WERI-Rb-1 (cell line): ENCODE measurements around the gene HIPK2.

Experiments used
- DNase-seq: peaks from one replicate; pipeline ENCODE4 v3.0.0-alpha.2; 2020
- H3K27ac ChIP-seq: fragments of 250-450 bp; sonication (Bioruptor Pico); 2 replicates; pipeline ENCODE4 v1.5.1; 2020; ENCODE audit warnings: mild to moderate bottlenecking, moderate library complexity
- H3K27me3 ChIP-seq: fragments of 250-450 bp; sonication (Bioruptor Pico); 2 replicates; pipeline ENCODE4 v1.5.1; 2021; ENCODE audit warnings: mild to moderate bottlenecking, low read depth, moderate library complexity; ENCODE audit not compliant: insufficient read depth, severe bottlenecking
- H3K36me3 ChIP-seq: fragments of 250-450 bp; sonication (Bioruptor Pico); 2 replicates; pipeline ENCODE4 v1.5.1; 2020; ENCODE audit warnings: mild to moderate bottlenecking, moderate library complexity
- H3K4me3 ChIP-seq: 2 replicates; pipeline ENCODE4 v1.5.1; 2011; ENCODE audit warnings: low read depth, mild to moderate bottlenecking, control low read depth, low read length
- H3K9me3 ChIP-seq: fragments of 250-450 bp; sonication (Bioruptor Pico); 2 replicates; pipeline ENCODE4 v1.5.1; 2021; ENCODE audit warnings: mild to moderate bottlenecking, moderate library complexity; ENCODE audit not compliant: severe bottlenecking
- TF ChIP-seq, protein P1 (sequence below): IDR thresholded peaks from 2 replicates; pipeline ENCODE4 v1.5.1; 2011; ENCODE audit warnings: low read depth, mild to moderate bottlenecking, control low read depth, inconsistent platforms, low read length

Gene HIPK2

DNA sequence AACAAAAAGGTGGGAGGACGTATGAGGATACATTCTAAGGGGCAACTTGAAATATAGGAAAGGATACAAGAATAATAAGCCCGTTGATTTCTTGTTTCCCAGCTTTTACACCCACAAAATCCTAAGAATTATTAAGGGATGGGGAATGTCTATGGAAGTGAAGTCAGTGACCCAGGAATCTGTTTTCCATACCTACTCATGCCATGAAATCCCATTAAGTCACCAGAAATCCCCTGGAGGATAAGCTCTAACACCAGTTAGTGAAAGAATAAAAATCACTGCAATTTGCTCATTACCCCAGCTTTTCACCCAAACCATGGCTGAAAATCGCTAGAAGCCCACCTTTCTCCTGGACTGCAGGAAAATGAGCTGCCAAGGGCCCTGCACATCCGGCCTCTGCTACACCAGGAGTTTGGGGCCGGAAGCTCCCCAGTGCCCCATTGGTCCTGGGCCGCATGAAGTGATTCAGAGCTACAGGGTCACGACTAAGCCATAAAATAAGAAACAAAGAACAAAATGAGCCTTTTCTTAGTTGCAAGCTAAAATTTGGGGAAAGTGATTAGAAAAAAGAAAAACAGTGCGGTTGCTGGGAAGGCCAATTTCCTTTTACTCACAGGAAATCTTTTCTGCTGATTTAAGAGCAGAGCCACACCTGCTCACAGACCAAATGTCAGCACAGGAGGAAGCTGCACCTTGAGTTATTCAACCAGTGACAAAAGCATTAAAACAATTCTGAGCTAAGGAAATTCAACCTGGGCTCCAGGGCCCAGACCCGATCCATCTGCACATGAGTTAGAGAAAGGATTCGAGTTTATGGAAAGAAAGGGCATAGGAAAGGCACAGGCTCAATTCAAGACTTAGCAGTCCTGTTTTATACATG is 40.3 kb downstream of the HIPK2 start:
- H3K4me3 ChIP-seq: no peak overlapping the region
- no peaks in the 10 kb centered on the region for H3K9me3 ChIP-seq
- no peak overlapping the region for H3K27ac ChIP-seq
- DNase-seq: no peak
- H3K36me3 ChIP-seq: peaks cover 9% of the 10 kb centered on the region
- TF ChIP-seq, protein P1, sequence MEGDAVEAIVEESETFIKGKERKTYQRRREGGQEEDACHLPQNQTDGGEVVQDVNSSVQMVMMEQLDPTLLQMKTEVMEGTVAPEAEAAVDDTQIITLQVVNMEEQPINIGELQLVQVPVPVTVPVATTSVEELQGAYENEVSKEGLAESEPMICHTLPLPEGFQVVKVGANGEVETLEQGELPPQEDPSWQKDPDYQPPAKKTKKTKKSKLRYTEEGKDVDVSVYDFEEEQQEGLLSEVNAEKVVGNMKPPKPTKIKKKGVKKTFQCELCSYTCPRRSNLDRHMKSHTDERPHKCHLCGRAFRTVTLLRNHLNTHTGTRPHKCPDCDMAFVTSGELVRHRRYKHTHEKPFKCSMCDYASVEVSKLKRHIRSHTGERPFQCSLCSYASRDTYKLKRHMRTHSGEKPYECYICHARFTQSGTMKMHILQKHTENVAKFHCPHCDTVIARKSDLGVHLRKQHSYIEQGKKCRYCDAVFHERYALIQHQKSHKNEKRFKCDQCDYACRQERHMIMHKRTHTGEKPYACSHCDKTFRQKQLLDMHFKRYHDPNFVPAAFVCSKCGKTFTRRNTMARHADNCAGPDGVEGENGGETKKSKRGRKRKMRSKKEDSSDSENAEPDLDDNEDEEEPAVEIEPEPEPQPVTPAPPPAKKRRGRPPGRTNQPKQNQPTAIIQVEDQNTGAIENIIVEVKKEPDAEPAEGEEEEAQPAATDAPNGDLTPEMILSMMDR: no peak
- no peaks in the 10 kb centered on the region for H3K27me3 ChIP-seq

DNA sequence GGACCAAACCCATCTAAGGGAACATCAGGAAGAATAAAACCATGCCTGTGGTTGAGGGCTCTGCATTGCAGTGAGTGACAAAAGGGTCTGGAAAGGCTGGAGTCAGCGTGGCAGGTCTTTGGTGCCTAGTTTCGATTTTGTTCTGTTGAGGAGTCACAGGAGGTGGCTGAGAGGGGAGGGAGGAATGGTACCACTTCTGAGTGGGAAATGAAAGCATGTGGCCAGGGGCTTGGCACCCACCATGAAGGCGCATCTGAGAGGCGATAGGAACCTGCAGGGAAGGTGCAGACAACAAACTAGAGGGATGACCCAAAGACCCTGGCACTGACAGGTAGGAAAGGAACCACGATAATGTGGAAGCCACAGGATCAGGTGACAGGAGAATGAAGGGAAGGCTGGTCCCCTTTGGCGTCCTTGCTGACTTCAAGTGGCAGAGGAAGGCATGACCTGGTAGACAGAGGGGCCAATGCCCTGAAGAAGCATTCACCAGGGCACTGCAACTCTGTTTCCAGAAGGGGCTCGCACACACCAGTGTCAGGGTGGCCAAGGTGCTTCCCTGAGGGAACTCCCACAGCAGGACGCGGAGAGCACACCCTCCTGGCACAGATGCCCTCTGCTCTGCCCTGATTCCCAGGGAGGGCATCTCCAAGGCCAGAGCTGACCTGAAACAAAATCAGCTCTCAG is 41.7 kb downstream of the HIPK2 start:
- no peak for DNase-seq
- no peak overlapping the region for H3K4me3 ChIP-seq
- H3K27ac ChIP-seq: no peak overlapping the region
- H3K27me3 ChIP-seq: no peaks in the 10 kb centered on the region
- H3K36me3 ChIP-seq: peaks cover 3% of the 10 kb centered on the region; the same call in 1 of the 2 replicates
- no peaks in the 10 kb centered on the region for H3K9me3 ChIP-seq
- TF ChIP-seq, protein P1: no peak

DNA sequence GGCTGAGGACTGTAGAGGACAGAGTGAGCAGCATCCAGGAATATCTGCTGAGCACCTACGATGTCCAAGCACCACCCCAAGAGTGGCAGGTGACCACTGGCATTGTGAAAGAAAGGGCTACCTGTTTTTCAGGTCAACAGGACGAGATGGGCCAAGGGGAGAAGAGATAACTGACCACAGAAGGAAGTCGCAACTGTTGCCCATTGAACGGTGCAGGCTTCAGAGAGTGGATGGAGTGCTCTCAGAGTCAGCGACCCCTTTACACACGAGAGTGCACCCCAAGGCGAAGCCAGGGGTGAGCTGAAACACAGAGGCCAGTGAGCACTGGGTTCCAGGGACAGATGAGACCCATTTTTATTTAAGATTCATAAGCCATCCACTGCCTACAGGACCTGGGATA is 42.3 kb downstream of the HIPK2 start:
- no peak overlapping the region for H3K27ac ChIP-seq
- H3K4me3 ChIP-seq: no peak overlapping the region
- no peaks in the 10 kb centered on the region for H3K9me3 ChIP-seq
- H3K36me3 ChIP-seq: peaks cover 3% of the 10 kb centered on the region; the same call in 1 of the 2 replicates
- DNase-seq: no peak
- TF ChIP-seq, protein P1: no peak
- no peaks in the 10 kb centered on the region for H3K27me3 ChIP-seq

DNA sequence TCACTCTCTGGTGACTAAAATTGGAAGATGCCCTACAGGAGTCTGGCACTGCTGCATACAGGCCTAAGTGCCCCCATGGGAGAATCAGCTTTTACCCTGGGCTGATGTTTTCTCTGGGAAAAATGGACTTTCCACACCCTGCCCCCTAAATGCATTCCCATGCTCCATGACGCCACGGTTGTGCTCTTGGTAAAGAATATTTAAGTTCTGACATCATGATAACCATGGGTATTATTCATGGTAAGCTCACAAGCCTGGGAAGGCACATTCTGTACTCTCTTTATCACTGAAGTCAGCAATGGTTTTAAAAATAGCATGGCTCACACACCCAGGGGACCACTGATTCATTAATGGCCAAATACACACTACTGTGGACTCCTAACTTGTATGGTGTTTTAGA is 43.4 kb downstream of the HIPK2 start:
- DNase-seq: no peak
- Histone ChIP-seq H3K4me3 (no peak overlapping the region), H3K36me3 (peaks cover 3% of the 10 kb centered on the region; the same call in 1 of the 2 replicates), H3K27me3 (no peaks in the 10 kb centered on the region), H3K27ac (no peak overlapping the region), H3K9me3 (no peaks in the 10 kb centered on the region)
- TF ChIP-seq, protein P1: no peak

DNA sequence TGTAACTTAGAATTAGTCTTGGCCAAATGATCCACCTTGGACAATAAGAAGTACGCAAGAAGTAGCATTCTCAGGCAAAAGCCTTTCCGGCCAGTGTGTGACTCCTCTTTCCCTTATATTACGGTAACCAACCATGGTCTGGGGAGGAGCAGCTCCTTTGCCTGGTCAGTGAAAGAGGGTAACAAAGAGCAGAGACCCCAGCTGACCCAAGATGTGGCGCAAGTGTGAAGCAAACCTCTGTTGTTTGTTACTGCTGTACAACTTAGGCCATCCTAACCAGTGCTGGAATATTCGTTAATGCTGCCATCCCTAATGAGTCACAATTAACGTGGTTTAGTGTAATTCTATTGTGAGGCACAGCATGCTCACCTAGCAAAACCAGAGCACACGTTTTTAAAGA is 44.0 kb downstream of the HIPK2 start:
- Histone ChIP-seq H3K36me3 (peaks cover 7% of the 10 kb centered on the region; the same call in 1 of the 2 replicates), H3K27ac (no peak overlapping the region), H3K4me3 (no peak overlapping the region), H3K27me3 (no peaks in the 10 kb centered on the region), H3K9me3 (no peaks in the 10 kb centered on the region)
- TF ChIP-seq, protein P1: no peak
- DNase-seq: no peak
